LNCaP clone FGC (cell line): ENCODE results near the gene MCF2.

Experiments used
- DNase-seq: peaks from one replicate; pipeline ENCODE4 v3.0.0-alpha.2; 2011; ENCODE audit warnings: low read depth
- H3K4me3 ChIP-seq: 2 replicates; pipeline ENCODE4 v1.5.1; 2011; ENCODE audit warnings: mild to moderate bottlenecking, low read depth, low read length, control low read depth
- CTCF ChIP-seq: IDR thresholded peaks from 2 replicates; pipeline ENCODE4 v1.5.1; 2012; ENCODE audit warnings: mild to moderate bottlenecking; ENCODE audit not compliant: control insufficient read depth, insufficient read depth; ENCODE audit errors: extremely low read depth

MCF2 gene

GRCh38 chrX:139640259-139640658 is 67.7 kb downstream of the MCF2 start:
- no peak for DNase-seq
- TF ChIP-seq CTCF = no peak
- no peak overlapping the region for H3K4me3 ChIP-seq

GRCh38 chrX:139639253-139639652 is 68.7 kb downstream of the MCF2 start:
- no peak for DNase-seq
- no peak for TF ChIP-seq CTCF
- H3K4me3 ChIP-seq = no peak overlapping the region

GRCh38 chrX:139600105-139600504 is 107.9 kb downstream of the MCF2 start:
- DNase-seq = no peak
- no peak for TF ChIP-seq CTCF

GRCh38 chrX:139596068-139596467 is 111.9 kb downstream of the MCF2 start:
- no peak overlapping the region for H3K4me3 ChIP-seq
- DNase-seq = no peak

More at GRCh38 chrX:139600105-139600504, 107.9 kb downstream of the MCF2 start:
- H3K4me3 ChIP-seq = no peak overlapping the region

GRCh38 chrX:139585613-139586012 is 122.4 kb downstream of the MCF2 start:
- H3K4me3 ChIP-seq = no peak overlapping the region
- no peak for TF ChIP-seq CTCF
- DNase-seq = peak; percentile 42

More at GRCh38 chrX:139596068-139596467, 111.9 kb downstream of the MCF2 start:
- no peak for TF ChIP-seq CTCF

GRCh38 chrX:139581068-139581467 is 126.9 kb downstream of the MCF2 start:
- no peak overlapping the region for H3K4me3 ChIP-seq
- peak; percentile 43 for DNase-seq
- no peak for TF ChIP-seq CTCF

GRCh38 chrX:139566981-139567380 is 141.0 kb downstream of the MCF2 start:
- H3K4me3 ChIP-seq = no peak overlapping the region
- DNase-seq = no peak
- TF ChIP-seq CTCF = no peak
